GM20000 (cell line): ENCODE results near the gene ZNF761.
"Not testable (repeated sequence)": the region's sequence is repeated elsewhere in the genome, so short reads cannot be mapped to it uniquely, and the experiment has no call there.

Source experiments
- DNase-seq: peaks from one replicate; pipeline ENCODE4 v3.0.0; 2012; ENCODE audit warnings: low spot score
- TF ChIP-seq, protein P1 (sequence below): IDR thresholded peaks from 2 replicates; pipeline ENCODE4 v1.5.1; 2012; ENCODE audit warnings: mild to moderate bottlenecking, control low read depth; ENCODE audit errors: extremely low read depth, missing control alignments

The ZNF761 gene

DNA sequence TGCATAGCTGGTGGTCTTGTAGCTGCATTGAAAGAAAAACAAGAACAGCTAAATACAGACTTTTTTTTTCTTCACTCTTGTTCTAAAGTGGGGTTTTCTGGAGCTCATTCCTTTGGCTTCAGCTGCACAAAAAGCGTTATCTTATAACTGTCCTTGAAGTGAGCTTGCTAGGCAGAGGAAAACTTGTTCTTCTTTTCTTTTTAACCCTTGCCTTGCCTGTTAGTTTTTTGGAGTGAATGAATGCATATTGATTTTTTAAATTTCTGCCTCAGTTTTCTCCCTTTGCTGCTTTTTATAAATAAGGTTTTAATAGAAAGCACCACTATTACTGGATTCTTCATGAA, 35.3 kb upstream of the ZNF761 start:
- no peak for DNase-seq
- TF ChIP-seq, protein P1, sequence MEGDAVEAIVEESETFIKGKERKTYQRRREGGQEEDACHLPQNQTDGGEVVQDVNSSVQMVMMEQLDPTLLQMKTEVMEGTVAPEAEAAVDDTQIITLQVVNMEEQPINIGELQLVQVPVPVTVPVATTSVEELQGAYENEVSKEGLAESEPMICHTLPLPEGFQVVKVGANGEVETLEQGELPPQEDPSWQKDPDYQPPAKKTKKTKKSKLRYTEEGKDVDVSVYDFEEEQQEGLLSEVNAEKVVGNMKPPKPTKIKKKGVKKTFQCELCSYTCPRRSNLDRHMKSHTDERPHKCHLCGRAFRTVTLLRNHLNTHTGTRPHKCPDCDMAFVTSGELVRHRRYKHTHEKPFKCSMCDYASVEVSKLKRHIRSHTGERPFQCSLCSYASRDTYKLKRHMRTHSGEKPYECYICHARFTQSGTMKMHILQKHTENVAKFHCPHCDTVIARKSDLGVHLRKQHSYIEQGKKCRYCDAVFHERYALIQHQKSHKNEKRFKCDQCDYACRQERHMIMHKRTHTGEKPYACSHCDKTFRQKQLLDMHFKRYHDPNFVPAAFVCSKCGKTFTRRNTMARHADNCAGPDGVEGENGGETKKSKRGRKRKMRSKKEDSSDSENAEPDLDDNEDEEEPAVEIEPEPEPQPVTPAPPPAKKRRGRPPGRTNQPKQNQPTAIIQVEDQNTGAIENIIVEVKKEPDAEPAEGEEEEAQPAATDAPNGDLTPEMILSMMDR, result no peak

- DNase-seq, result not testable (repeated sequence)
Observed at GRCh38 chr19:53397918-53398317, 33.9 kb upstream of the ZNF761 start.

DNA sequence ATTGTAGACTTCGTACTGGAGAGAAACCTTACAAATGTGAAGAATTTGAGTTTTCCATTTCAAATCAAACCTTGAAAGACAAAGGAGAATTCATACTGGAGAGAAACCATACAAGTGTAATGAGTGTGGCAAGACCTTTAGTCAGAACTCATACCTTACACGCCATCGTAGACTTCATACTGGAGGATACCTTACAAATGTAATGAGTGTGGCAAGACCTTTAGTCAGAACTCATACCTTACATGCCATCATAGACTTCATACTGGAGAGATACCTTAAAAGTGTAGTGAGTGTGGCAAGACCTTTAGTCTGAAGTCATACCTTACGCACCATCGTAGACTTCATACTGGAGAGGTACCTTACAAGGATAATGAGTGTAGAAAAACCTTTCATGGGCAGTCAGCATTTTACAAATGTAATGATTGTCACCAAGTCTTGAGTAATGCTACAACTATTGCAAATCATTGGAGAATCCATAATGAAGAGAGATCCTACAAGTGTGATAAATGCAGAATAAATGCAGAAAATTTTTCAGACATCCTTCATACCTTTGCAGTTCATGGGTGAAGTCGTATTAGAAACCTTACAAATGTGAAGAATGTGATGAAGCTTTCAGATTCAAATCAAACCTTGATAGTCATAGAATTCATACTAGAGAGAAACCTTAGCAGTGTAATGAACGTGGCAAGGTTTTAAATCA, 22.1 kb upstream of the ZNF761 start:
- no peak for DNase-seq
- TF ChIP-seq, protein P1, result no peak

GRCh38 chr19:53420520-53421315, 11.1 kb upstream of the ZNF761 start:
- not testable (repeated sequence) for DNase-seq

GRCh38 chr19:53422551-53422950, 9.2 kb upstream of the ZNF761 start:
- TF ChIP-seq, protein P1, result no peak
- no peak for DNase-seq

DNA sequence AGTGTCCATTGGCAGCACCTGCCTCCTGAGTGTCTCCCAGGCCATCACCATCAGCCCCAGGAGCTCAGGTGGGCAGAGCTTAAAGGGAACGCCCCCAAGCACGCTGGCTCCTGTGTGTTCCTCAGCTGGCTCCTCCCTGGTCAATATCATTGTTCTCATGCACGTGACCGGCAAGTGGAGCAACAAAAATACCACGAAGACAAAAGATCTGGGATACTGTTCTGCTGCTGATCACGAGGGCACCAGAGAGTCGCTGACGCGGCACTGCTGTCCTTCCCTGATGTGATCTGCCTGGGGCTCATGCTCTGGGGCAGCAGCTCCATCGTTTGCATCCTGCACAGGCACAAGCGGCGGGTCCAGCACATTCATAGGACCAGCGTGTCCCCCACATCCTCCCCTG, 8.7 kb upstream of the ZNF761 start:
- DNase-seq, result not testable (repeated sequence)

DNA sequence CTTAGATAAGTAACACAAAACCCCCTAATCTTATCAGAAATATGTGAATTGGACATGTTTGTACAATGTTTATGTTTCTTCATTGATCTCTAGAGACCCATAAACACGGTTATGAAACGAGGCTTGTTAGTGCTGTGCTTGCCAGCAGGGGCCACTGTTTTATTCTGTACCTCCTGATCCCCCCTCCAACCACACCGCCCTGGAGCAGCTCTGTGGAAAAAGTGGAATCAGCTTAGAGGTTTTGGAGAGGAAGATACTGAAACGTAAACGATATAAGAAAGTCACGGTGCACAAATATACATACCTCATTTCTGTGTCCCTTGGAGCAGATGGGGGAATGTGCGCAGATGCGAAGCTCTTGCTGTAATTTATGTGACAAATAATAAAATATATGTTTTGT, 8.1 kb upstream of the ZNF761 start:
- DNase-seq, result not testable (repeated sequence)

DNA sequence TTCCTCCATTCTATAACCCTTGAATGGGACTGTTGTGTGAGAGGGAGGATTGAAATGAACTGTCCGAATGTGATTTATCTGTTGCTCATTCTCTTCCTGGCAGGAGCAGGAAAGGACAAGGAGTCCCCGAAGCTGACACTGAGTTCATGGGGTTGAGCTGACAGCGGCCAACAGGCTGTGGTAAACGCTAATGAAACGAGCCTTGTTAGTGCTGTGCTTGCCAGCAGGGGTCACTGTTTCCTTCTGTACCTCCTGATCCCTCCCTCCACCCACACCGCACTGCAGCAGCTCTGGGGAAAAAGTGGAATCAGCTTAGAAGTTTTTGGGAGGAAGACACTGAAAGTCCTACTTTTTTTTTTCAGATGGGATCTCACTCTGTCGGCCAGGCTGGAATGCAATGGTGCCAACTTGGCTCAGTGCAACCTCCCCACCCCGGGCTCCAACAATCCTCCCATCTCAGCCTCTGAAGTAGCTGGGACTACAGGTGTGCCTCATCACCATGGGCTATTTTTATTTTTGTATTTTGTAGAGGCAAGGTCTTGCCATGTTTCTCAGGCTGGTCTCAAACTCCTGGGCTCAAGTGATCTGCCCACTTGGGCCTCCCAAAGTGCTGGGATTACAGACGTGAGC, 6.7 kb upstream of the ZNF761 start:
- TF ChIP-seq, protein P1, result peak; percentile 48
- peak; percentile 45 for DNase-seq

- DNase-seq, result peak; percentile 14
- TF ChIP-seq, protein P1, result no peak
Observed at GRCh38 chr19:53432088-53432661, 391 bp downstream of the ZNF761 start.

- DNase-seq, result not testable (repeated sequence)
Observed at GRCh38 chr19:53443809-53444208, 12.0 kb downstream of the ZNF761 start.

DNA sequence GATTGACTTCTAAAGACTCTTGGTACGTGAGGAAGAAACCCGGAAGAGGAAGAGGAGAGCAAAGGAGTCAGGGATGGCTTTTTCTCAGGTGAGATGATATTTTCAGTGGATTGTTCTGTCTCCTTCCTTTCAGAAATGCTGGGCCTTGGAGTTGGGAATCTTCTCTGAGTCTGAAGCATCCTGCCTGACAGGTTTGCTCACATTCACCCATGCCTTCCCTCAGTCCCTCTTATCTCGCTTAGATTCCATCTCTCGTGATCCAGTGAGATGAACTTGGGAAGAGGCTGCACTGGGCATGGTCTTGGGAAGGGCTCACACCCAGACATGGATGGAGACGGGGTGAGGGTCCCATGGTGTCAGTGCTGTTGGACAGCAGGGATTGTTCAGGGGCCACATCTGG, 15.4 kb downstream of the ZNF761 start:
- not testable (repeated sequence) for DNase-seq
